22Rv1 (cell line): ENCODE results near the gene TAS2R4.

ENCODE experiments used
- ZFX ChIP-seq: fragments of 450-650 bp; IDR thresholded peaks from 2 replicates; pipeline ENCODE4 v1.6.1; 2017; ENCODE audit warnings: antibody characterized with exemption, borderline replicate concordance
- TF ChIP-seq, protein P1 (sequence below): fragments of 450-650 bp; IDR thresholded peaks from 2 replicates; pipeline ENCODE4 v1.5.1; 2017; ENCODE audit warnings: mild to moderate bottlenecking

DNA sequence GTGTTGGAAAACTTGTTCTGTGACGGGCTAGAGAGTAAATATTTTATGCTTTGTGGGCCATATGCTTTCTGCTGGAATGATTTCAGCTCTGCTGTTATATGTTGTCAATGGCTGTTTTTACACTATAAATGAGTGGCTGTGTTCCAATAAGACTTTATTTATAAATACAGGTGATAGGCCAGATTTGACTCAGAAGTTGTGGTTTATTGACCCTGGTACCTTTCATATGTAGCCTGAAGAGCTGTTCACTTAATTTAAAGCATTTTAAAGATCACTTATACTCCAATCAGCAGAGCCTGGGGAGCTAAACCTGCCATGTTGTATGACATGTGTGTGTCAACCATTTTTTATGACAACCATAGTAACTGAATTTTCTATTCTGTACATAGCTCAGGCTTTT is 47.5 kb upstream of the TAS2R4 start:
- TF ChIP-seq, protein P1, sequence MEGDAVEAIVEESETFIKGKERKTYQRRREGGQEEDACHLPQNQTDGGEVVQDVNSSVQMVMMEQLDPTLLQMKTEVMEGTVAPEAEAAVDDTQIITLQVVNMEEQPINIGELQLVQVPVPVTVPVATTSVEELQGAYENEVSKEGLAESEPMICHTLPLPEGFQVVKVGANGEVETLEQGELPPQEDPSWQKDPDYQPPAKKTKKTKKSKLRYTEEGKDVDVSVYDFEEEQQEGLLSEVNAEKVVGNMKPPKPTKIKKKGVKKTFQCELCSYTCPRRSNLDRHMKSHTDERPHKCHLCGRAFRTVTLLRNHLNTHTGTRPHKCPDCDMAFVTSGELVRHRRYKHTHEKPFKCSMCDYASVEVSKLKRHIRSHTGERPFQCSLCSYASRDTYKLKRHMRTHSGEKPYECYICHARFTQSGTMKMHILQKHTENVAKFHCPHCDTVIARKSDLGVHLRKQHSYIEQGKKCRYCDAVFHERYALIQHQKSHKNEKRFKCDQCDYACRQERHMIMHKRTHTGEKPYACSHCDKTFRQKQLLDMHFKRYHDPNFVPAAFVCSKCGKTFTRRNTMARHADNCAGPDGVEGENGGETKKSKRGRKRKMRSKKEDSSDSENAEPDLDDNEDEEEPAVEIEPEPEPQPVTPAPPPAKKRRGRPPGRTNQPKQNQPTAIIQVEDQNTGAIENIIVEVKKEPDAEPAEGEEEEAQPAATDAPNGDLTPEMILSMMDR: no peak
- no peak for TF ChIP-seq ZFX
